GM12878 (cell line): ENCODE measurements around the gene GRIK4.

ENCODE experiments used
- CREB1 ChIP-seq: IDR thresholded peaks from 2 replicates; pipeline ENCODE4 v1.6.1; 2012; ENCODE audit warnings: low read depth, mild to moderate bottlenecking, inconsistent platforms
- EZH2 ChIP-seq: IDR thresholded peaks from 2 replicates; pipeline ENCODE4 v1.6.1; 2012; ENCODE audit warnings: low read depth, mild to moderate bottlenecking, control low read depth, inconsistent platforms, low read length, borderline replicate concordance; ENCODE audit not compliant: control insufficient read depth
- IKZF1 ChIP-seq: fragments of 450-650 bp; conservative IDR thresholded peaks from 2 replicates; pipeline ENCODE4 v1.6.1; 2017; ENCODE audit warnings: antibody characterized with exemption, mild to moderate bottlenecking
- PBX3 ChIP-seq: IDR thresholded peaks from 2 replicates; pipeline ENCODE4 v1.6.1; 2011; ENCODE audit warnings: mild to moderate bottlenecking, low read depth, low read length, moderate library complexity; ENCODE audit not compliant: insufficient replicate concordance
- POLR2AphosphoS2 ChIP-seq: IDR thresholded peaks from 2 replicates; pipeline ENCODE4 v1.6.1; 2011; ENCODE audit warnings: low read depth, mild to moderate bottlenecking, low read length, improper control_type of control experiment, moderate library complexity
- RFX5 ChIP-seq: IDR thresholded peaks from 2 replicates; pipeline ENCODE4 v1.6.1; 2011; ENCODE audit warnings: low read depth, low read length, improper control_type of control experiment
- TCF12 ChIP-seq: IDR thresholded peaks from 2 replicates; pipeline ENCODE4 v1.6.1; 2011; ENCODE audit warnings: low read depth, mild to moderate bottlenecking, low read length

- TF ChIP-seq POLR2AphosphoS2, result no peak
- TF ChIP-seq EZH2, result no peak
- no peak for TF ChIP-seq PBX3
- no peak for TF ChIP-seq IKZF1
- TF ChIP-seq CREB1, result no peak
- TF ChIP-seq TCF12, result no peak
- no peak for TF ChIP-seq RFX5
Measured at GRCh38 chr11:120633616-120634393, 122.3 kb downstream of the GRIK4 start.
